ENCODE results near the gene SLC27A1.
"Not testable (repeated sequence)": the region's sequence is repeated elsewhere in the genome, so short reads cannot be mapped to it uniquely, and the experiment has no call there.

The SLC27A1 gene

GRCh38 chr19:17511724-17512573, 41.6 kb downstream of the SLC27A1 start:
- peak; percentile 91 for DNase-seq

DNA sequence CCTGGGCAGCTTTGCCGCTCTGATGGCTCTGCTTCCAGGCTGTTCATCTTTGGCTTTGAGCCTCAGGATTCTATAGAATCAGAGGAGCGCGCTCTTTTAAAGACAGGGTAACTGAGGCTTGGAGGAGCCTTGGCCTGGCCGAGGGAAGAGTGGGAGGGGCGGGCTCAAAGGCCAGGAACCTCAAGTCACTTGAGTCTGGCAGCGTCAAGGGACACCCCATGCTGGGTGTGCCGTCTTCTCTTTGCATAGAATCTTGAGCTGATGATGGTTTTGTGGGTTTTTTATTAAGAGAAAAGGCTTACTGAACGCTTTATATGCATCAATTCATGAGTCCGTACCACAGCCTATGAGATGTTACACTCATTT, 42.2 kb downstream of the SLC27A1 start:
- DNase-seq: no peak

DNA sequence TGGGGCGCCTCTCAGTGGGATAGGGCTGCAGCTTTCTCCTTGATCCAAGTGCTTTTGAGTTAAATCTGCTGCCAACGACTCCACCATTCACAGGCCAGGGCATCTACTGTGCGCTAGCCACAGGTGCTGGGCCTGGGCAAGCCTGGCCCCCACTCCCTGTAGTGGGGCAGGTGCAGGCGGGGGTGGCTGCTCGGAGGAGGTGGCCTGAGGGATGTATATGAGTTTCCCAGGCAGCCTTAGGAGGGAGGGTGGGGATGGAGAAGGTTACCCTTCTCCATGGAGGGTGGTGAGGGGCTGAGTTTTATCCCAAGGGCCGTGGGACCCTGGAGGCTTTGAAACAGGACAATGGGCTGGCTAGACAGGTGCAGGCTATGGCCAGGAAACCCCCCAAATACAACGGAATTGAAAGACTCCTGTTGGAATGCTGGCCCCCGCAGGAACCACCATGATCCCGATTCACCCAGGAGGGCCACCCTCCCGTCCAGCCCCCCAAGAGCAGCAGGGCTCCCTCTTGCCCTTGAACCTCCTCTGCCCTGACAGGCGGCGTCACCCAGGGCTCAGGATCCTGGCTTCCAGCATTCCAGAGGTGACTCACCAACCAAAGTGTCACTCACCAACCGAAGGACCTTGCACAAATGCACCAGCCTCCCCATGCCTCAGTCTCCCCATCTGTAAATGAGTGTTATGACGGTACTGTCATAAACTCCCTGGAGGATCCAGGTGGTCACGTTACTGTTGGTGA, 45.3 kb downstream of the SLC27A1 start:
- DNase-seq: no peak

GRCh38 chr19:17517898-17518297, 47.6 kb downstream of the SLC27A1 start:
- no peak for DNase-seq

DNA sequence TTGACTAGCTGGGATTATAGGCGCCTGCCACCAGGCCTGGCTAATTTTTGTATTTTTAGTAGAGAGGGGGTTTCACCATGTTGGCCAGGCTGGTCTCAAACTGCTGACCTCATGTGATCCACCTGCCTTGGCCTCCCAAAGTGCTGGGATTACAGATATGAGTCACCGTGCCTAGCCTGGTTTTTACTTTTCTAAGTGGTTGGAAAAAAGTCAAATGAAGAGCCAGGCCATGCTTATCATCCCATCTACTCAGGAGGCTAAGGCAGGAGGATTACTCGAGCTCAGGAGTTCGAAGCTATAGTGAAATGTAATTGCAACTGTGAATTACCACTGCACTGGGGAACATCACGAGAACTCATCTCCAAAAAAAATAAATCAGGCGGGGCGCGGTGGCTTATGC, 48.3 kb downstream of the SLC27A1 start:
- not testable (repeated sequence) for DNase-seq

DNA sequence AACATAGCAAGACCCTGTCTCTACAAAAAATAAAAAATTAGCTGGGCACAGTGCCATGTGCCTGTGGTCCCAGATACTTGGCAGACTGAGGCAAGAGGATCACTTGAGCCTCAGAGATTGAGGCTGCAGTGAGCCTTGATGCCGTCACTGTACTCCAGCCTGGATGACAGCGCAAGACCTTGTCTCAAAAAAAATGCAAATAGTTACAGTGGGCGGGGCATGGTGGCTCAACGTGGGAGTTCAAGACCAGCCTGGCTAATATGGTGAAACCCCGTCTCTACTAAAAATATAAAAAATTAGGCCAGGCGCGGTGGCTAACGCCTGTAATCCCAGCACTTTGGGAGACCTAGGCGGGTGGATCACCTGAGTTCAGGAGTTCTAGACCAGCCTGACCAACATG, 49.6 kb downstream of the SLC27A1 start:
- DNase-seq: no peak

GRCh38 chr19:17520865-17521264, 50.5 kb downstream of the SLC27A1 start:
- DNase-seq: no peak

DNA sequence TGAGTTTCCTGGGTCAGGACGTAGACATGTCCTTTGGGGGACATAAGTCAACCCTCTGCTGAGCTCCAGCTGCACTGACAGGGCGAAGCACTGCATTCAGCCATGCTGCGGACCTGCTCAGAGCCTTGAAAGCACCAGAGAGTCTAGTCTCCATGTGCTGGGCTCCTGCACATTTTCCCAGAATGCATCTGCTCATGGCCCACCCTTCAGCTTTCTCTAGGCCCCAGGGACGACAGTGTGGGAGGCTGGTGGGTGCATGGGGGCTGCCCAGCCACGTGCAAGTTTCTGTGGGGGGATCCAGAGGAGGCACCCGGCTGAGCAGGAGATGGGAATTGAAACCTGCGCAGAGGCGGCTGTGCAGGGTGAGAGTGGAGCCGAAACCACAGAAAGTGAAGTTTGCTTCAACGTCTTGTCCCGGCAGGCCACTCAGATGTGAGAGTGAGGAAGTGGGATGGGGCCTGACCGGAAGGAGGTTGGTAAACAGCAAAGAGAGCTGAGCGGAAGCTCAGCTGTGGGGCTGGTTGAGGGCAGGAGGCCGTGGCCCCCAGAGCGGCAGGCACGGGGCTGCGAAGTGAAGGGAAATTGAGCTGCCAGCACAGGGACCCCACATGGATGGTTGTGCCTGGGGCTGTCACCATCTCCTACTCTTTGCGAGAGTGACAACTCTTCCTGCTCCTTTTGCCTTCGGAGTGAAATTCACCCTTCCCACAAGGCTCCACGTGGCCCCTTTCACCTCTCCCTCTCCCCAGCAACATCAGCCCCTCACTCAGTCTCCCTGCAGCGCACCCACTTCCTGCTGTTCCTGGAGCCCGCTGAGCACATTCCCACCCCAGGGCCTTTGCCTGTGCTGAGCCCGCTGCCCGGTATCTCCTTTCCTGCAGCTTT, 52.9 kb downstream of the SLC27A1 start:
- peak; percentile 23 for DNase-seq

DNA sequence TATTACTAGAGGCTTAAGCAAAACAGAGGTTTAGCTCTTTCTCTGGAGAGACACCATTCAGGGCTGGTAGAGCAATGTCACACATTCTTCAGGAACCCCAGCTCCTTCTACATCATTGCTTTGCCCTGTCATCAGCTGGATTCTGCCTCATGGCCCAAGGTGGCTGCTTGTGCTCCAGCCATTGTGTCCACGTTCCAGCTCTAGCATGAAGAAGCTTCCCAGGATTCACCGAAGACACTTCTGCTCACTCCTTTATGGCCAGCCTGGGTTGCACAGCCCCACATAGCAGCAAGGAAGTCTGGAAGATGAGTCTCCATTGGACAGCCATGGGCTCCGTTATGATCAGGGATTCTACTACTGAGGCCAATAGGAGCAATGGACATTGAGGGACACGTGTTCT, 54.3 kb downstream of the SLC27A1 start:
- DNase-seq: no peak

DNA sequence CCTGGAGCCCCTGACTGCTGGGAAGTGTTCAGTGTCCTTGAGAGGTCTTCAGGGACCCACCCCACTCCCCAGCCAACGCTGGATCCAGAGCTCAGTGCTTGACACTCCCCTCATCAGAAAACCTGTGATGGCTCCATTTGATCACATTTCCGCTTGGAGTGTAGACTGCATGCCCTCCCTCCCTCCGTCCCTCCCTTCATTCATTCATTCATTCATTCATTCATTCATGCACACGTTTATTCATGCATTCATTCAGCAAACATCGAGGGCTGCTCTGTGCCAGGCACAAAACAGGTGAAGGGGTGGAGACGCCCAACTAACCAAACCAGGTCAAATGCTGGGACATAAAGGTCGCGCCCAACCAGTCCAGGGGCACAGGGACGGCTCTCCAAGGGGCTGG, 54.8 kb downstream of the SLC27A1 start:
- no peak for DNase-seq

- DNase-seq: no peak
Measured at GRCh38 chr19:17526922-17527321, 56.6 kb downstream of the SLC27A1 start.

DNA sequence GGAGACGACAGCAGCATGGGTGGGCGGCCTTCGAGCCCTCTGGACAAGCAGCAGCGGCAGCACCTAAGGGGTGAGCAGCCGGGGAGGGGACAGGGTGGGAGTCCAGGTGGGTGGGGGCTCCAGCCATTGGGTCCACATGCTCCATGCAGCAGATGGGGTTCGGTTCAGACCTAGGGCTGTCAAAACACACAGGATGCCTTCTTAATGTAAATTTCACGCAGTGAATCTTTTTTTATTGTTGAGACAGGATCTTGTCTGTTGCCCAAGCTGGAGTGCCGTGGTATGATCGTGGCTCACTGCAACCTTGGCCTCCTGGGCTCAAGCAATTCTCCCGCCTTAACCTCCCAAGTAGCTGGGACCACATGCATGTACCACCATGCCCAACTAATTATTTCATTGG, 57.0 kb downstream of the SLC27A1 start:
- DNase-seq: no peak

DNA sequence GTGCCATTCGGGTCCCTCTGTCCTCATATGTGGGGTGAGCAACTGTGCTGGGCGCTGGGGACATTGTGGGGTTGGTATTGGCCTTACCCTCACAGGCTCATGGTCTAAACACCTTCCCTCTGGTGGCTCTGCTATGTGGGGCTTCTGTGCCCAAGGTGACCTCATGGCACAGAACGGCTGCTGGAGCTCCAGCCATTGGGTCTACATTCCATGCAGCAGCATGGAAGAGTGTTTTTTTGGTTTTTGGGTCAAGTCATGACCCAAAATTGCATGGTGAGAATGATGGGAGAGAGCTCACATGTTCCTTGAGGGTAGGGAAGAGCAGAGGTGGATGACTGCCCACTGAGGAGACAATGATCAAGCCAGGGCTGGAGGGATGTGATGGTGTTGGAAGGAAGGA, 58.3 kb downstream of the SLC27A1 start:
- no peak for DNase-seq

DNA sequence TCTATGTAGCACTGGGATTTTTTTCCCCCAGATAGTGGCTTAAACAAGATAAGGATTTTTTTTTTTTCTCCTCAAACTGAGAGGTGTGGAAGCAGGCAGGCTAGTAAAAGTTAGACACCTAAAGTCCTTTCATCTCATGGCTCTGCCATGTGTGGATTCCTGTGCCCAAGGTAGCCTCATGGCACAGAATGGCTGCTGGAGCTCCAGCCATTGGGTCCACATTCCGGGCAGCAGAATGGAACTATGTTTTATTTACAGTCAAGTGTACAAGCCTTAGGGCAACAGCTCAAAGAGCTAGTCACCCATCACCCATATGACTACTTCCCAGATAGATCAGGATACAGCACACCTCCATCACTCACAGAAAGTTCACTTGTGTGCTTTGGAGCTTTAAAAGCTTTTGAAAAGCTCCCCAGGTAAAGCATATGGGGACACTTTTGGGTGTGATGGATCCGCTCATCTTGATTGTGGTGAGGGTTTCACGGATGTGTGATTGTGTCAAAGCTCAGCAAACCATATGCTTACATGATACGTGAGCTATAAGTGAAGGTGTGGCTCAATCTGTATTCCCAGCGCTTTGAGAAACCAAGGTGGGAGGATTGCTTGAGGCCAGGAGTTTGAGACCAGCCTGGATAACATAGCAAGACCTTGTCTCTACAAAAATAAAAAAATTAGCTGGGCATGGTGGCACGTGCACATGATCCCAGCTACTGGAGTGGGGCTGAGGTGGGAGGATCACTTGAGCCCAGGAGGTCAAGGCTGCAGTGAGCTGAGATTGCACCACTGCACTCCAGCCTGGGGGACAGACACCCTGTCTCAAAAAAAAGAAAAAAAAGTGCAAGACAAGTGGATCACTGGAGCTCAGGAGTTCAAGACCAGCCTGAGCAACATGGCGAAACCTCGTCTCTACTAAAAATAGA, 59.2 kb downstream of the SLC27A1 start:
- peak; percentile 18 for DNase-seq

DNA sequence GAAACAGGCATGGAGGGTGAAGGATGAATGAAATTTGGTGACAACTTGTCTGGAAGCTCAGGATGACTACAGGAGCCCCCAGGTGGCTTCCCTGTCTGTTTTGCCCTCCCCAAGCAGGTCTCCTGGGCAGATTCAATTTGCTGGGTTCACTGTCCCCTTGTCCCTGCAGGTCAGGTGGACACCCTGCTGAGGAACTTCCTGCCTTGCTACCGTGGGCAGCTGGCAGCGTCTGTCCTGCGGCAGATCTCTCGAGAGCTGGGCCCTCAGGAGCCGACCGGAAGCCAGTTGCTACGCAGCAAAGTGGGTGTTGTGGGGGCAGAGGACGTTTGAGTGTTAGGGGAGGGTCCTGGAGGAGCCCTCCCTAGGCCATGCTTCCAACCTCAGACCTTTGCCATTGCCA, 60.3 kb downstream of the SLC27A1 start:
- peak; percentile 92 for DNase-seq

GRCh38 chr19:17532116-17532515, 61.8 kb downstream of the SLC27A1 start:
- no peak for DNase-seq

GRCh38 chr19:17532557-17532956, 62.2 kb downstream of the SLC27A1 start:
- DNase-seq: no peak

DNA sequence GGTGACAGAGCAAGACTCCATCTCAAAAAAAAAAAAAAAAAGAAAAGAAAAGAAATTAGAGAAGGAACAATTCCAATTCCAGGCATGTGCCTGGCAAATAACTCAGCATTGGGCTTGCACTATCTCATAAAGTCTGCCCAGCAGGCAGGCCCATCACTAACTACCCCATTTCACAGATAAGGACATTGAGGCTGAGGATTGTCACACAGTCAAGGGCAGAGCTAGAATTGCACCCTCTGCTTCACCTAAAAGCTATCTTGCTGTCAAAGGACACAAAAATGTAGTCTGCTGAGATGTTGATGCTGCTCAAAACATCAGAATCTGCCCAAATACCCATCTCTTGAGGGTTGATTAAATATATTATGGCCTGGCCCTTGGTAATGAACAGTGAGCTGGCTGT, 64.4 kb downstream of the SLC27A1 start:
- no peak for DNase-seq

GRCh38 chr19:17536955-17537354, 66.6 kb downstream of the SLC27A1 start:
- DNase-seq: peak; percentile 13

GRCh38 chr19:17538684-17539237, 68.4 kb downstream of the SLC27A1 start:
- peak; percentile 46 for DNase-seq

GRCh38 chr19:17539238-17540117, 69.2 kb downstream of the SLC27A1 start:
- DNase-seq: peak; percentile 97

Measured in DMS53 (cell line).